Measurements from ENCODE around the gene STK17A.

GRCh38 chr7:43634384-43634783 is 51.5 kb downstream of the STK17A start:
- TF ChIP-seq CTCF (IDR thresholded peaks at IDR 0.05) (no peak), EP300 (IDR thresholded peaks at IDR 0.05) (no peak)

All from ovary (tissue), 3 donors.